PC-3 (cell line): ENCODE measurements around the gene TMC7.

Experiments
- EZH2 ChIP-seq: fragments of 300-600 bp; sonication (generic); IDR thresholded peaks from one replicate; pipeline ENCODE4 v1.6.1; 2017; ENCODE audit warnings: antibody characterized with exemption, mild to moderate bottlenecking, low read length; ENCODE audit not compliant: unreplicated experiment
- EZH2phosphoT487 ChIP-seq: fragments of 300-600 bp; sonication (generic); IDR thresholded peaks from 2 replicates; pipeline ENCODE4 v1.6.1; 2018; ENCODE audit warnings: mild to moderate bottlenecking, antibody characterized with exemption, low read length, borderline replicate concordance
- TF ChIP-seq, protein P1 (sequence below): fragments of 300-600 bp; sonication (generic); conservative IDR thresholded peaks from 2 replicates; pipeline ENCODE4 v1.5.1; 2017; ENCODE audit warnings: antibody characterized with exemption, low read depth, mild to moderate bottlenecking, low read length

DNA sequence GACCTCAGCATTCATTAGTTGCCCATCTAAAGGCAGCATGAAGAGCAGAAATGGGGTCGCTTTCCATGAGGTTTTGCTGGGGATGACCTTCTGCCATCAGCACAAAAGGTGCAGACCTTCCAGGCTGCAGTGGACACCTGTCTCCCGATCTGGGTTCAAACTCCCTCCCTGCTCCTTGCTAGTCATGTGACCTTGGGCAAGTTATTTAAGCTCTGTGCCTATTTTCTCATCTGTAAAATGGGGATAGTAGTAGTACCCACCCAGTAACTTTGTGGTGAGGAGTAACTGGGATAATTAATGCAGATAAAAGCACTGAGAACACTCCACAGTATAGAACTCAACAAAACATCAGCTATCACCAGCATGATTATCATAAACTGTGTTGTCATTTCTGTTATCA lies 62.3 kb downstream of the TMC7 start:
- TF ChIP-seq, protein P1, sequence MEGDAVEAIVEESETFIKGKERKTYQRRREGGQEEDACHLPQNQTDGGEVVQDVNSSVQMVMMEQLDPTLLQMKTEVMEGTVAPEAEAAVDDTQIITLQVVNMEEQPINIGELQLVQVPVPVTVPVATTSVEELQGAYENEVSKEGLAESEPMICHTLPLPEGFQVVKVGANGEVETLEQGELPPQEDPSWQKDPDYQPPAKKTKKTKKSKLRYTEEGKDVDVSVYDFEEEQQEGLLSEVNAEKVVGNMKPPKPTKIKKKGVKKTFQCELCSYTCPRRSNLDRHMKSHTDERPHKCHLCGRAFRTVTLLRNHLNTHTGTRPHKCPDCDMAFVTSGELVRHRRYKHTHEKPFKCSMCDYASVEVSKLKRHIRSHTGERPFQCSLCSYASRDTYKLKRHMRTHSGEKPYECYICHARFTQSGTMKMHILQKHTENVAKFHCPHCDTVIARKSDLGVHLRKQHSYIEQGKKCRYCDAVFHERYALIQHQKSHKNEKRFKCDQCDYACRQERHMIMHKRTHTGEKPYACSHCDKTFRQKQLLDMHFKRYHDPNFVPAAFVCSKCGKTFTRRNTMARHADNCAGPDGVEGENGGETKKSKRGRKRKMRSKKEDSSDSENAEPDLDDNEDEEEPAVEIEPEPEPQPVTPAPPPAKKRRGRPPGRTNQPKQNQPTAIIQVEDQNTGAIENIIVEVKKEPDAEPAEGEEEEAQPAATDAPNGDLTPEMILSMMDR = no peak
- no peak for TF ChIP-seq EZH2
- no peak for TF ChIP-seq EZH2phosphoT487
